GM12874 (cell line): Measurements from ENCODE around the gene IFNB1.

Source experiments
- TF ChIP-seq, protein P1 (sequence below): IDR thresholded peaks from 2 replicates; pipeline ENCODE4 v1.5.1; 2011; ENCODE audit warnings: low read depth, mild to moderate bottlenecking, control low read depth, low read length, moderate library complexity; ENCODE audit not compliant: insufficient read depth

The IFNB1 gene

DNA sequence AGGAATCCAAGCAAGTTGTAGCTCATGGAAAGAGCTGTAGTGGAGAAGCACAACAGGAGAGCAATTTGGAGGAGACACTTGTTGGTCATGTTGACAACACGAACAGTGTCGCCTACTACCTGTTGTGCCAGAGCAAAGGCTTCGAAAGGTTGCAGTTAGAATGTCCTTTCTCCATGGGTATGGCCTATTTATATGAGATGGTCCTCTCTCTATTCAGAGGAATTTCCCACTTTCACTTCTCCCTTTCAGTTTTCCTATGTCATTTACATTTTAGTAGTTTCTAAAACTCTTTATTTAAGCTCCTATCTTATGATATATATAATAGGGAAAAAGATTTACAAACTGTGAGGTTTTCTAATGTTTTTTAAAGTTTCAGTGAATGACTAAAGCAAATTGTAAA is at the start of gene IFNB1:
IFNB1 (minus strand) TSS at position 162 of the 400 bp plus-strand sequence; CDS start at position 89, 73 bp downstream.
- TF ChIP-seq, protein P1, sequence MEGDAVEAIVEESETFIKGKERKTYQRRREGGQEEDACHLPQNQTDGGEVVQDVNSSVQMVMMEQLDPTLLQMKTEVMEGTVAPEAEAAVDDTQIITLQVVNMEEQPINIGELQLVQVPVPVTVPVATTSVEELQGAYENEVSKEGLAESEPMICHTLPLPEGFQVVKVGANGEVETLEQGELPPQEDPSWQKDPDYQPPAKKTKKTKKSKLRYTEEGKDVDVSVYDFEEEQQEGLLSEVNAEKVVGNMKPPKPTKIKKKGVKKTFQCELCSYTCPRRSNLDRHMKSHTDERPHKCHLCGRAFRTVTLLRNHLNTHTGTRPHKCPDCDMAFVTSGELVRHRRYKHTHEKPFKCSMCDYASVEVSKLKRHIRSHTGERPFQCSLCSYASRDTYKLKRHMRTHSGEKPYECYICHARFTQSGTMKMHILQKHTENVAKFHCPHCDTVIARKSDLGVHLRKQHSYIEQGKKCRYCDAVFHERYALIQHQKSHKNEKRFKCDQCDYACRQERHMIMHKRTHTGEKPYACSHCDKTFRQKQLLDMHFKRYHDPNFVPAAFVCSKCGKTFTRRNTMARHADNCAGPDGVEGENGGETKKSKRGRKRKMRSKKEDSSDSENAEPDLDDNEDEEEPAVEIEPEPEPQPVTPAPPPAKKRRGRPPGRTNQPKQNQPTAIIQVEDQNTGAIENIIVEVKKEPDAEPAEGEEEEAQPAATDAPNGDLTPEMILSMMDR: no peak

DNA sequence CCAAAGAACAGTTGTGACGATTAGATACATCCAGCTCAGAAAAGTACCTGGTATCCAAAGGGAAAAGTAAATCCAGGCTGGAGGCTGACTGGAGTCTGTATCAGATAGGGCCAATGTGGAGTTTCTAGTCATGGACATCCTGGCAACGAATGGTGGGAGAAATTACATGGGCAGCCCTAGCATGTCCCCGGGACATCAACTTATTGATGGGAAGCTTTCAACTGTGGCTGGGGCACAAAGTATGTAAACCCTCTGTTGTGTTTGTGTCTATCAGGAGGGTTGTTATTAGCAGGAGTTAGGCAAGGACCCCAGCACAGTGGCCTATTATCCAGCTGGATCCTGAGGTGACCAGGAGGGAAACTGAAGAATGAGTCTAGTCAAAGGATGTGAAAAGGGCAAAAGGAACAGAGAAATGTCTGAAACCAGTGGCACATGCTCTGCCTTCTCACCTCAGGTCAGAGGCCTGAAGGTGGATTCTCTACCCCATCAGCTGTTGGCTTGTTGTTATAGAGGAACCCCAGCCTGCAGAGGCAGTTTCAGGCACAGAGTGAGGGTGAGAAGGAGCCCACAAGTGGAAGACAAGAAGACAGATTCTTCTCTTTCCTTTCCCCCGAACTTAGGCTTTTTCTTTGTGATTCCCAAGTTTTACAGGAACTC is 44.0 kb upstream of the IFNB1 start:
- TF ChIP-seq, protein P1: no peak

DNA sequence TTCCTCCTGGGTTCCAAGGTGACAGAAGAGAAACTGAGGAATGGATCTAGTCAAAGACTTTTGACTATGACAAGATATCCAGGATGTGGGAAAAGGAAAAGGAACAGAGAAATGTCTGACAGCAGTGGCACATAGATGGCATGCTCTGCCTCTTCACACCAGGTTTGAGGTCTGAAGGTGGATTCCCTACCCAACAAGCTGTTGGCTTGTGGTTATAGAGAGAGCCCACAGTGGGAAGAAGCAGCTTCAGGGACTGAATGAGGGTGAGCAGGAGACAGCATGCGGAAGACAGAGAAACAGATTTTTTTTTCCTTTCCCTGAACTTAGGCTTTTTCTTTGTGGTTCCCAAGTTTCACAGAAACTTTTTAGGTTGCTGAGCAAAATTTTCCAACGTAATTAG is 43.3 kb upstream of the IFNB1 start:
- TF ChIP-seq, protein P1: no peak

DNA sequence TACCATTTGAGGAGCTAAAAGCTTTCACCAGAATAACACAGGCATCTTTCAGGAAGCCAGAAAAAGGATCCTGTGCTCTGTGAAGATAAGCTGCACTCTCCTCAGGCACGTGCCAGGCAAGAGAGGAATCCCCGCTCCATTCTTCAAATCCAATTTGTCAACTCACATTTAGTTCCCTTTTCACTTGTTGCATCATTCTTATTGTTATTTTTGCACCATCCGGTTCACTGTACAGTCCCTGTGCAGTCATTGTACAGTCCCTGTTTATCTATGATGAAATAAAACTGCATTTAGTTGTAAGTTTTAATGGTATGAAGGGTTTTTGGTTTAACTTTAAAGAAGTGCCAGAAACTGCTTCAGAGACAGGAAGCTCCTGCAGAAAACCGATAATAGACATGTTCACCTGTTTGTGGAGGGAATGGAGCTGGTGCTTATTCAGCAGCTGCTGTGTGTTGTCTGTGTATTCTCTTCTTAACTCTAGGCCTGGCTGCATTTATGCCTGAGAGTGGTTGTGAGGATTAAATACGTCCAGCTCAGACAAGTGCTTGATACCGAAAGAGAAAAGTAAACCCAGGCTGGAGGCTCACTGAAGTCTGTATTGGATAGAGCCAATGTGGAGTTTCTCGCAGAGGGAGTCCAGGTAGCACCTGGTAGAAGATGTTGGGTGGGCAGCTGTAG is 41.5 kb upstream of the IFNB1 start:
- TF ChIP-seq, protein P1: no peak

DNA sequence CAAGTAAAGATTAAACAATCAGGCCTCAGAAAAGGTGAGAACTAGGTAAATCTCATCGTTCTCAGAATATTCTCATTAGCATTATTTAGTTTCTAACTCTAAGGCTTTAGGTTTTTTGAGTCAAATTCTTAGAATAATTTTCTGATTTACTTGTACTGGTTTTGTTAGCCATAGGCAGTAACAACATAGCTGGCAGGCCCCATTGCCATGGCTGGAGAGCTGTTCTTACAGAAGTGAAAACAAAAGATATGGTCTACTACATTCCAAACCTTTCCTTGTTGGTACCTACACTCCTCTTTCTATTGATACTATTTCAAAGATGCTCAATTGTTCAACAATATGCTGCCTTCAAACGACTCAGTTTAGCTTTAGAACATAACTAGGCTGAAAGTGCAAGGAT is 36.6 kb upstream of the IFNB1 start:
- TF ChIP-seq, protein P1: no peak

DNA sequence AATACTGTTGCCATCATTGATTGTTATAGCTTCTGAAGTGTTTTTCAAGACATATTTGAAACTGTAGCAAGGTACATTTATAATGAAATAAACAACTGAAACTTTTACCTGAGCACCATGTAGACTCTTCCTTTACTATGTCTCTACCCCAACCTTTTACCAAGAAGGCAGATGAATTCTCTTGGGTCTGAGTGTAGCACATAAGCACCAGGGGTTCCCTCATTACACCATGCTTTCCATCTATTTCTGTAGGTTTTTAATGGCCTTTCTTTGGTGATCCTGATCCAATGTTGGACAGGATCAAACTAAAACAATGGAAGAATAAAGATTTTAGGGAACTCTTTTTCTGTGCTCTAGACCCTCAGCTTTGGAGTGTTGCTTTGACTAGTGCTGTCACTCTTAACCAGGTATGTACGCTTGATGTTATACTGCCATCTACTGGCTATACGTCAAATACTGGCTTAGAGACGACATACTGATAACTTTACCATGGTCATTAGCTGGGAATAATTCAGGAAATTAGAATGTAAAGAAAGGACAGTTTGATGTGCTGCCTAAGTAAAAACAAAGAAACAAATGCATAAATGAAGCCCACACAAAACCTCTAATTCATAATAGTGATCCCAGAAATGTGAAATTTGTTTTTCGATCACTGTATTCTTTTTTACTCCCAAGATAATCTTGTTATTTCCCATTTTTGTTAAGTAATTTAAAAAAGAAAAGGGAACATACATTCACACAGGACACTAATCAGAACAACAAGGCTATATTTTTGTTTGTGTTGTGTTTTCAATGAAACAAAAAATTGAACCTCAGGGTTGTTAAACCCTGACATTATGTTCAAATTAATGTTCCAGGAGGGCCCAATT is 33.2 kb upstream of the IFNB1 start:
- TF ChIP-seq, protein P1: peak; percentile 71

DNA sequence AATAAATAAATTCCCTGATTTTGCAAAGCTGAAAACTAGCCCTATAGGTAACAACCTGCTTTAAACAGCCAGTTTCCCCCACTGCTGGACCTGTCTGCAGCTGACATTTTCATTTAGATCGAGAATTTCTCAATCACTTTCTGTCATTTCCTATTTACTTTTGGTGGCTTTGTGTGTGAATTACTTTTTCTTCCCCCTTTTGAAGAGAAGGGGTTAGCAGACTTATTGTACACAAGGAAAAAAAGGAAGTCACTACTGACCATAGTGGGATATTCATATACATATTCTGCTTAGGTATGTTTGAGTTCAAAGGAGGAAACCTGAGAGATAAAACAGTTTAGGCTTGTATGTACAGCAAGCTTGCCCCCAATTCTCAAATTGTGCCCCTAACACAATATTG is 27.0 kb upstream of the IFNB1 start:
- TF ChIP-seq, protein P1: no peak
